HEK293T (cell line): ENCODE results near the gene MAGEB10.

Source experiments
- CTCF ChIA-PET: fragments of 350-600 bp; formaldehyde crosslinking; extraction: SDS; loops from one replicate; lab custom pipeline; 2021; ENCODE audit warnings: antibody characterized with exemption, inconsistent platforms; lab: Yijun Ruan, JAX
- POLR2A ChIA-PET: fragments of 350-600 bp; formaldehyde crosslinking; extraction: SDS; loops from one replicate; lab custom pipeline; 2020; ENCODE audit warnings: antibody characterized with exemption, inconsistent platforms; lab: Yijun Ruan, JAX
- DNase-seq: peaks from one replicate; pipeline ENCODE4 v3.0.0; 2012; ENCODE audit warnings: mixed read lengths; ENCODE audit errors: extremely low spot score
- ARNT ChIP-seq: fragments of 450-650 bp; IDR thresholded peaks from 2 replicates; pipeline ENCODE4 v1.6.1; 2017; ENCODE audit warnings: mild to moderate bottlenecking
- BHLHE40 ChIP-seq: fragments of 450-650 bp; IDR thresholded peaks from 2 replicates; pipeline ENCODE4 v1.6.1; 2016; ENCODE audit warnings: mild to moderate bottlenecking, moderate library complexity, borderline replicate concordance
- CTBP1 ChIP-seq: fragments of 450-650 bp; IDR thresholded peaks from 2 replicates; pipeline ENCODE4 v1.6.1; 2016; ENCODE audit warnings: borderline replicate concordance
- ELF4 ChIP-seq: fragments of 450-650 bp; IDR thresholded peaks from 2 replicates; pipeline ENCODE4 v1.6.1; 2017; ENCODE audit warnings: antibody characterized with exemption
- FOXA1 ChIP-seq: fragments of 450-650 bp; IDR thresholded peaks from 2 replicates; pipeline ENCODE4 v1.6.1; 2016; ENCODE audit warnings: mild to moderate bottlenecking
- FOXK2 ChIP-seq: fragments of 450-650 bp; IDR thresholded peaks from 2 replicates; pipeline ENCODE4 v1.6.1; 2016; ENCODE audit warnings: mild to moderate bottlenecking
- FOXM1 ChIP-seq: fragments of 450-650 bp; IDR thresholded peaks from 2 replicates; pipeline ENCODE4 v1.6.1; 2017; ENCODE audit warnings: mild to moderate bottlenecking, borderline replicate concordance
- HDGF ChIP-seq: fragments of 450-650 bp; IDR thresholded peaks from 2 replicates; pipeline ENCODE4 v1.6.1; 2017; ENCODE audit warnings: antibody characterized with exemption, borderline replicate concordance
- L3MBTL2 ChIP-seq: fragments of 450-650 bp; conservative IDR thresholded peaks from 2 replicates; pipeline ENCODE4 v1.6.1; 2016; ENCODE audit warnings: mild to moderate bottlenecking
- LEF1 ChIP-seq: fragments of 450-650 bp; IDR thresholded peaks from 2 replicates; pipeline ENCODE4 v1.6.1; 2017; ENCODE audit warnings: mild to moderate bottlenecking, borderline replicate concordance
- NFRKB ChIP-seq: fragments of 450-650 bp; IDR thresholded peaks from 2 replicates; pipeline ENCODE4 v1.6.1; 2016; ENCODE audit warnings: mild to moderate bottlenecking, moderate library complexity
- PKNOX1 ChIP-seq: fragments of 450-650 bp; IDR thresholded peaks from 2 replicates; pipeline ENCODE4 v1.6.1; 2016
- SP1 ChIP-seq: fragments of 450-650 bp; IDR thresholded peaks from 2 replicates; pipeline ENCODE4 v1.6.1; 2017
- SUZ12 ChIP-seq: fragments of 450-650 bp; IDR thresholded peaks from 2 replicates; pipeline ENCODE4 v1.6.1; 2016; ENCODE audit warnings: mild to moderate bottlenecking
- TARDBP ChIP-seq: fragments of 450-650 bp; IDR thresholded peaks from 2 replicates; pipeline ENCODE4 v1.6.1; 2016
- ZNF384 ChIP-seq: fragments of 450-650 bp; IDR thresholded peaks from 2 replicates; pipeline ENCODE4 v1.6.1; 2016

The MAGEB10 gene

GRCh38 chrX:27860337-27860736, 52.5 kb downstream of the MAGEB10 start:
- DNase-seq, result no peak
- TF ChIP-seq NFRKB (no peak), HDGF (no peak), PKNOX1 (no peak), FOXM1 (no peak), ELF4 (no peak), LEF1 (no peak), SP1 (no peak), L3MBTL2 (no peak), CTBP1 (no peak), ZNF384 (no peak), BHLHE40 (no peak), ARNT (no peak)
- ChIA-PET CTCF (no interaction called here), POLR2A (no interaction called here)

DNA sequence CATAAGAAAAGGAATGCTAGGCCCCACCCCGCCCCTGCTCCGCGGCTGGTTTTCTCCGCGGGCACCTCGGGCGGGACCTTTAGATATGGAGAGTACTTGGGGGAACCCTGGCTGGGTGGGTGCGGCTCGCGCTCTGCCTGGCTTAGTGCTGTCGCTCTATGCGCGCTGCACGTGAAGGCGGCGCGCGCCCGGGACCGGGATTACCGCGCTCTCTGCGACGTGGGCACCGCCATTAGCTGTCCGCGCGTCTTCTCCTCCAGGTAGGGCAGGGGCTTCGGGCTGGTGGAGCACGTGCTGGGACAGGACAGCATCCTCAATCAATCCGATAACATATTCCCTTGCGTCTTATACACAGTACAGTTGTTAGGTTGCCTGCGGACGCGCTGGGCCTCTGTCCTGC, 56.0 kb downstream of the MAGEB10 start:
- POLR2A ChIA-PET, result no interaction called here
- TF ChIP-seq CTBP1 (no peak), FOXK2 (no peak), TARDBP (no peak), ELF4 (no peak), NFRKB (no peak), HDGF (no peak), LEF1 (no peak), ZNF384 (no peak), SUZ12 (no peak), SP1 (no peak), BHLHE40 (no peak), FOXM1 (no peak), ARNT (no peak), PKNOX1 (no peak), L3MBTL2 (no peak), FOXA1 (no peak)
- DNase-seq, result no peak
- CTCF ChIA-PET, result no interaction called here
